ENCODE results near the gene RBMY1D. TPM values are rescaled to one million over a fixed set of nuclear protein-coding genes. Genes with fewer than 3 reads are reported as not detected.

The RBMY1D gene
- total RNA-seq, 1 donor: not detected

- no peak overlapping the region for H3K4me2 ChIP-seq (ENCODE audit: insufficient read depth, low read length)
- no peaks in the 10 kb centered on the region for H4K20me1 ChIP-seq (ENCODE audit: insufficient read depth, low read length)
- no peaks in the 10 kb centered on the region for H3K36me3 ChIP-seq (ENCODE audit: insufficient read depth, low read length)
- H3K4me3 ChIP-seq (ENCODE audit: insufficient read depth, low read length): no peak overlapping the region
- no peaks in the 10 kb centered on the region for H3K27me3 ChIP-seq (ENCODE audit: insufficient read depth, low read length)
- TF ChIP-seq, protein P1, sequence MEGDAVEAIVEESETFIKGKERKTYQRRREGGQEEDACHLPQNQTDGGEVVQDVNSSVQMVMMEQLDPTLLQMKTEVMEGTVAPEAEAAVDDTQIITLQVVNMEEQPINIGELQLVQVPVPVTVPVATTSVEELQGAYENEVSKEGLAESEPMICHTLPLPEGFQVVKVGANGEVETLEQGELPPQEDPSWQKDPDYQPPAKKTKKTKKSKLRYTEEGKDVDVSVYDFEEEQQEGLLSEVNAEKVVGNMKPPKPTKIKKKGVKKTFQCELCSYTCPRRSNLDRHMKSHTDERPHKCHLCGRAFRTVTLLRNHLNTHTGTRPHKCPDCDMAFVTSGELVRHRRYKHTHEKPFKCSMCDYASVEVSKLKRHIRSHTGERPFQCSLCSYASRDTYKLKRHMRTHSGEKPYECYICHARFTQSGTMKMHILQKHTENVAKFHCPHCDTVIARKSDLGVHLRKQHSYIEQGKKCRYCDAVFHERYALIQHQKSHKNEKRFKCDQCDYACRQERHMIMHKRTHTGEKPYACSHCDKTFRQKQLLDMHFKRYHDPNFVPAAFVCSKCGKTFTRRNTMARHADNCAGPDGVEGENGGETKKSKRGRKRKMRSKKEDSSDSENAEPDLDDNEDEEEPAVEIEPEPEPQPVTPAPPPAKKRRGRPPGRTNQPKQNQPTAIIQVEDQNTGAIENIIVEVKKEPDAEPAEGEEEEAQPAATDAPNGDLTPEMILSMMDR (IDR thresholded peaks at IDR 0.05; ENCODE audit: extremely low read depth, low read depth, low read length): no peak
- no peaks in the 10 kb centered on the region for H3K9me3 ChIP-seq (ENCODE audit: low read depth, low read length)
- no peak overlapping the region for H3K27ac ChIP-seq (ENCODE audit: low read depth, low read length)
- no peak overlapping the region for H2AFZ ChIP-seq (ENCODE audit: low read length)
- no peak for DNase-seq (ENCODE audit: insufficient read length, low spot score, missing footprints)
- H3K4me1 ChIP-seq (ENCODE audit: insufficient read depth, low read length): no peaks in the 10 kb centered on the region
- no peaks in the 10 kb centered on the region for H3K79me2 ChIP-seq (ENCODE audit: insufficient read depth, low read length)
Measured at GRCh38 chrY:21839489-21839888, 54.8 kb downstream of the RBMY1D start.

DNA sequence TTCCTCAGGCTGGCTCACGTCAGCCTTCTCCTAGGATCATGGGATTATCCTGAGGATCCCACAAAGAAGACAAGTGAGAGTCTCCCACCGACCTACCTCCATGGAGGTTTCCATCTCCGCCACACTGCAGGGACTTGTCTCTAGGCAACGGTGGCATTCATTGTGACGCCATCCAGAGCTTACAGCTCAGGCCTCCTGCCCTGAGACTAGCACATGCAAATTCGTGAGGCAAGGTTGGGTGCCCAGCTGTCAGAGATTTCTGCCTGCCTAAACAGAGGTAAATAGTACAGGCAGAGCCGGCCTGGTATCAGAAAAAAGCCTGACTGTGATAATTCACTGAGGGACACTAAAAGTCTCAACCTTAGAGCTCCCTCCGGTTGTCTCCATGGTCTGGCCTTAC lies 58.0 kb downstream of the RBMY1D start:
- Histone ChIP-seq H3K4me1 (ENCODE audit: insufficient read depth, low read length) (no peaks in the 10 kb centered on the region), H3K27ac (ENCODE audit: low read depth, low read length) (no peak overlapping the region), H3K79me2 (ENCODE audit: insufficient read depth, low read length) (no peaks in the 10 kb centered on the region), H2AFZ (ENCODE audit: low read length) (no peak overlapping the region), H3K9me3 (ENCODE audit: low read depth, low read length) (no peaks in the 10 kb centered on the region), H3K4me2 (ENCODE audit: insufficient read depth, low read length) (no peak overlapping the region), H3K36me3 (ENCODE audit: insufficient read depth, low read length) (no peaks in the 10 kb centered on the region), H4K20me1 (ENCODE audit: insufficient read depth, low read length) (no peaks in the 10 kb centered on the region), H3K4me3 (ENCODE audit: insufficient read depth, low read length) (no peak overlapping the region), H3K27me3 (ENCODE audit: insufficient read depth, low read length) (no peaks in the 10 kb centered on the region)
- TF ChIP-seq, protein P1 (IDR thresholded peaks at IDR 0.05; ENCODE audit: extremely low read depth, low read depth, low read length): no peak
- DNase-seq (ENCODE audit: insufficient read length, low spot score, missing footprints): no peak

DNA sequence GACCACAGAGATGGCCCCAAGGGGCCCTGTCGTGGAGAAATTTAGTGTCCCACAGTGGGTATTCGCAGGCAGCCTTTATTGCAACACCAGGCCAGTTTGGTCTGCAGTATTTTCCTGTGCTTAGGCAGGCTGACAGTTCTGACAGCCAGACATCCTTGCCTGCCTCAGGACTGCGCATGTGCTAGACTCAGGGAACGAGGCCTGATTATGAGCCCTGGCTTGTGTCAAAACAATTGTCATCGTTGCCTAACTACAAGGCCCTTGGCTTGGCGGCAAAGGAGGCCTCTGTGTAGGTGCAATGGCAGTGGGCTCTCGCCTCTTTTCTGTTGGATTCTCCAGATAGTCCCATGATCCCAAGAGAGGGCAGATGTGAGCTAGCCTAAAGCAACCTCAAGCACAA lies 59.3 kb downstream of the RBMY1D start:
- no peaks in the 10 kb centered on the region for H3K27me3 ChIP-seq (ENCODE audit: insufficient read depth, low read length)
- no peak overlapping the region for H3K27ac ChIP-seq (ENCODE audit: low read depth, low read length)
- H2AFZ ChIP-seq (ENCODE audit: low read length): no peak overlapping the region
- no peak overlapping the region for H3K4me3 ChIP-seq (ENCODE audit: insufficient read depth, low read length)
- H4K20me1 ChIP-seq (ENCODE audit: insufficient read depth, low read length): no peaks in the 10 kb centered on the region
- no peaks in the 10 kb centered on the region for H3K4me1 ChIP-seq (ENCODE audit: insufficient read depth, low read length)
- no peak for DNase-seq (ENCODE audit: insufficient read length, low spot score, missing footprints)
- no peak overlapping the region for H3K4me2 ChIP-seq (ENCODE audit: insufficient read depth, low read length)
- no peaks in the 10 kb centered on the region for H3K79me2 ChIP-seq (ENCODE audit: insufficient read depth, low read length)
- H3K36me3 ChIP-seq (ENCODE audit: insufficient read depth, low read length): no peaks in the 10 kb centered on the region
- no peaks in the 10 kb centered on the region for H3K9me3 ChIP-seq (ENCODE audit: low read depth, low read length)
- TF ChIP-seq, protein P1 (IDR thresholded peaks at IDR 0.05; ENCODE audit: extremely low read depth, low read depth, low read length): no peak

Other genes with a start within 250 kb of the RBMY1D start
- gene RBMY1E, start 23.5 kb upstream of the RBMY1D start, total RNA-seq: not detected in 2 replicates